ENCODE data around the gene TNFRSF25. TPM values are rescaled to one million over a fixed set of nuclear protein-coding genes. Genes with fewer than 3 reads are reported as not detected.

The TNFRSF25 gene
- total and polyA plus RNA-seq, 10 of the 15 experiments (the other 5 are each of a cell fraction or from before 2014, with no cell fraction given), result 0.23 to 8.6 (median 0.46) TPM; not detected in 5

DNA sequence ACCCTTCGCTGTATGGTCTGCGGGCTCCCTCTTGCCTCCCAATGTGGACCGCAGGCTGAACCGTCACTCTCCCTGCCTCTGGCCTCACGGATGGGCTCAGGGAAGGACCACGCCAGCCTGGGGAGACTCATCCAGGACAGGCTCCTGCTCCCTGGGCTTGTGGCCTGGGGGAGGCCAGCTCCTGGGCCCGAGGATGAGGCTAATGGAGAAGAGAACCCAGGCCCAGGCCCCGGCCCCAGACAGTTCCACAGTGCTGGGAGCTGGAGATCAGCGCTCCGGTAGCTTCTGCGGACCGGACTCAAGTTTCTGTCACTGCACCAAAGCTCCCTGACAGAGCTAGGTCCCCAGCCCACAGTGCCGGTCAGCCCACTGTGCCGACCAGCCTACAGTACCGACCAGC, 38.9 kb upstream of the TNFRSF25 start:
- Histone ChIP-seq H3K27ac (ENCODE audit: control insufficient read depth, insufficient read depth) (no peak overlapping the region), H3K27me3 (replicated peaks in 1 of 2; ENCODE audit: control insufficient read depth in 2 of 2, insufficient read depth in 2 of 2, low read length in 1 of 2) (no peaks in the 10 kb centered on the region; a peak in 2 of 4 replicates), H3K9ac (ENCODE audit: control insufficient read depth, insufficient read depth, low read length) (no peak overlapping the region), H3K9me3 (replicated peaks; ENCODE audit: control insufficient read depth, insufficient read depth, low read length) (no peaks in the 10 kb centered on the region), H4K20me1 (ENCODE audit: control insufficient read depth, insufficient read depth) (no peaks in the 10 kb centered on the region; the same call in 1 of the 2 replicates), H3K4me1 (ENCODE audit: control insufficient read depth, insufficient read depth, low read length) (no peaks in the 10 kb centered on the region), H3K36me3 (ENCODE audit: control insufficient read depth in 2 of 2, insufficient read depth in 2 of 2, low read length in 1 of 2) (no peaks in the 10 kb centered on the region), H3K79me2 (ENCODE audit: control insufficient read depth, insufficient read depth, low read length) (no peaks in the 10 kb centered on the region), H3K4me2 (ENCODE audit: control insufficient read depth, insufficient read depth) (no peak overlapping the region), H3K4me3 (no peak overlapping the region), H2AFZ (ENCODE audit: control insufficient read depth, low read depth, low read length) (no peak overlapping the region)
- no TSS peak for BruUV-seq (replicated peaks)
- FAIRE-seq (no peak), ATAC-seq (no peak), DNase-seq (ENCODE audit: low read depth, low spot score) (no peak)
- 56% methylated on average over 12 of the region's 15 CpGs for WGBS (ENCODE audit: insufficient coverage, insufficient replicate concordance, low lambda C conversion rate, missing lambda C conversion rate)
- in situ Hi-C loops (cut with MboI) (no loop called here), intact Hi-C loops (cut with micrococcal nuclease; ENCODE audit: unreplicated experiment) (no loop called here)
- CTCF ChIA-PET, result interaction anchor here (1.0 kb wide), 1 partner anchor 14 kb away, joined by 3 read pairs; no protein-coding TSS in a partner anchor
- POLR2A ChIA-PET, result no interaction called here
- RAD21 ChIA-PET (ENCODE audit: unreplicated experiment), result no interaction called here
- SMC1A ChIA-PET (ENCODE audit: uncharacterized antibody, unreplicated experiment), result no interaction called here
- TF ChIP-seq MYC (IDR thresholded peaks at IDR 0.05; ENCODE audit: insufficient read depth, insufficient read length, insufficient replicate concordance, low read length, severe bottlenecking), result no peak
- TF ChIP-seq RAD21 (IDR thresholded peaks at IDR 0.05; ENCODE audit: insufficient read depth, low read depth, low read length), result no peak
- TF ChIP-seq, protein P1, sequence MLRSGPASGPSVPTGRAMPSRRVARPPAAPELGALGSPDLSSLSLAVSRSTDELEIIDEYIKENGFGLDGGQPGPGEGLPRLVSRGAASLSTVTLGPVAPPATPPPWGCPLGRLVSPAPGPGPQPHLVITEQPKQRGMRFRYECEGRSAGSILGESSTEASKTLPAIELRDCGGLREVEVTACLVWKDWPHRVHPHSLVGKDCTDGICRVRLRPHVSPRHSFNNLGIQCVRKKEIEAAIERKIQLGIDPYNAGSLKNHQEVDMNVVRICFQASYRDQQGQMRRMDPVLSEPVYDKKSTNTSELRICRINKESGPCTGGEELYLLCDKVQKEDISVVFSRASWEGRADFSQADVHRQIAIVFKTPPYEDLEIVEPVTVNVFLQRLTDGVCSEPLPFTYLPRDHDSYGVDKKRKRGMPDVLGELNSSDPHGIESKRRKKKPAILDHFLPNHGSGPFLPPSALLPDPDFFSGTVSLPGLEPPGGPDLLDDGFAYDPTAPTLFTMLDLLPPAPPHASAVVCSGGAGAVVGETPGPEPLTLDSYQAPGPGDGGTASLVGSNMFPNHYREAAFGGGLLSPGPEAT (IDR thresholded peaks at IDR 0.05; ENCODE audit: low read depth), result no peak
- TF ChIP-seq, protein P2, sequence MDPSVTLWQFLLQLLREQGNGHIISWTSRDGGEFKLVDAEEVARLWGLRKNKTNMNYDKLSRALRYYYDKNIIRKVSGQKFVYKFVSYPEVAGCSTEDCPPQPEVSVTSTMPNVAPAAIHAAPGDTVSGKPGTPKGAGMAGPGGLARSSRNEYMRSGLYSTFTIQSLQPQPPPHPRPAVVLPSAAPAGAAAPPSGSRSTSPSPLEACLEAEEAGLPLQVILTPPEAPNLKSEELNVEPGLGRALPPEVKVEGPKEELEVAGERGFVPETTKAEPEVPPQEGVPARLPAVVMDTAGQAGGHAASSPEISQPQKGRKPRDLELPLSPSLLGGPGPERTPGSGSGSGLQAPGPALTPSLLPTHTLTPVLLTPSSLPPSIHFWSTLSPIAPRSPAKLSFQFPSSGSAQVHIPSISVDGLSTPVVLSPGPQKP (IDR thresholded peaks at IDR 0.05; ENCODE audit: low read depth, low read length), result no peak
- no peak for TF ChIP-seq CHD4 (IDR thresholded peaks at IDR 0.05)
- no peak for TF ChIP-seq IKZF2 (IDR thresholded peaks at IDR 0.05)
- TF ChIP-seq JUND (IDR thresholded peaks at IDR 0.05; ENCODE audit: low read depth, low read length), result no peak
- TF ChIP-seq SMC3 (IDR thresholded peaks at IDR 0.05; ENCODE audit: borderline replicate concordance, low read length), result no peak
- TF ChIP-seq, protein P3, sequence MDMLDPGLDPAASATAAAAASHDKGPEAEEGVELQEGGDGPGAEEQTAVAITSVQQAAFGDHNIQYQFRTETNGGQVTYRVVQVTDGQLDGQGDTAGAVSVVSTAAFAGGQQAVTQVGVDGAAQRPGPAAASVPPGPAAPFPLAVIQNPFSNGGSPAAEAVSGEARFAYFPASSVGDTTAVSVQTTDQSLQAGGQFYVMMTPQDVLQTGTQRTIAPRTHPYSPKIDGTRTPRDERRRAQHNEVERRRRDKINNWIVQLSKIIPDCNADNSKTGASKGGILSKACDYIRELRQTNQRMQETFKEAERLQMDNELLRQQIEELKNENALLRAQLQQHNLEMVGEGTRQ (IDR thresholded peaks at IDR 0.05; ENCODE audit: borderline replicate concordance, low read depth, low read length), result no peak
- TF ChIP-seq EZH2 (IDR thresholded peaks at IDR 0.05; ENCODE audit: borderline replicate concordance, control insufficient read depth, low read depth, low read length), result no peak
- no peak for TF ChIP-seq SMARCA5 (IDR thresholded peaks at IDR 0.05)
- no peak for TF ChIP-seq GABPA (IDR thresholded peaks at IDR 0.05; ENCODE audit: low read depth)
- no peak for TF ChIP-seq FOXK2 (IDR thresholded peaks at IDR 0.05)
- no peak for TF ChIP-seq NR2F1 (conservative IDR thresholded peaks at IDR 0.05)
- no peak for TF ChIP-seq ETV6 (conservative IDR thresholded peaks at IDR 0.05 in 1 of 2, IDR thresholded peaks at IDR 0.05 in 1 of 2; ENCODE audit: borderline replicate concordance in 1 of 2, low read depth in 1 of 2)
- TF ChIP-seq, protein P4, sequence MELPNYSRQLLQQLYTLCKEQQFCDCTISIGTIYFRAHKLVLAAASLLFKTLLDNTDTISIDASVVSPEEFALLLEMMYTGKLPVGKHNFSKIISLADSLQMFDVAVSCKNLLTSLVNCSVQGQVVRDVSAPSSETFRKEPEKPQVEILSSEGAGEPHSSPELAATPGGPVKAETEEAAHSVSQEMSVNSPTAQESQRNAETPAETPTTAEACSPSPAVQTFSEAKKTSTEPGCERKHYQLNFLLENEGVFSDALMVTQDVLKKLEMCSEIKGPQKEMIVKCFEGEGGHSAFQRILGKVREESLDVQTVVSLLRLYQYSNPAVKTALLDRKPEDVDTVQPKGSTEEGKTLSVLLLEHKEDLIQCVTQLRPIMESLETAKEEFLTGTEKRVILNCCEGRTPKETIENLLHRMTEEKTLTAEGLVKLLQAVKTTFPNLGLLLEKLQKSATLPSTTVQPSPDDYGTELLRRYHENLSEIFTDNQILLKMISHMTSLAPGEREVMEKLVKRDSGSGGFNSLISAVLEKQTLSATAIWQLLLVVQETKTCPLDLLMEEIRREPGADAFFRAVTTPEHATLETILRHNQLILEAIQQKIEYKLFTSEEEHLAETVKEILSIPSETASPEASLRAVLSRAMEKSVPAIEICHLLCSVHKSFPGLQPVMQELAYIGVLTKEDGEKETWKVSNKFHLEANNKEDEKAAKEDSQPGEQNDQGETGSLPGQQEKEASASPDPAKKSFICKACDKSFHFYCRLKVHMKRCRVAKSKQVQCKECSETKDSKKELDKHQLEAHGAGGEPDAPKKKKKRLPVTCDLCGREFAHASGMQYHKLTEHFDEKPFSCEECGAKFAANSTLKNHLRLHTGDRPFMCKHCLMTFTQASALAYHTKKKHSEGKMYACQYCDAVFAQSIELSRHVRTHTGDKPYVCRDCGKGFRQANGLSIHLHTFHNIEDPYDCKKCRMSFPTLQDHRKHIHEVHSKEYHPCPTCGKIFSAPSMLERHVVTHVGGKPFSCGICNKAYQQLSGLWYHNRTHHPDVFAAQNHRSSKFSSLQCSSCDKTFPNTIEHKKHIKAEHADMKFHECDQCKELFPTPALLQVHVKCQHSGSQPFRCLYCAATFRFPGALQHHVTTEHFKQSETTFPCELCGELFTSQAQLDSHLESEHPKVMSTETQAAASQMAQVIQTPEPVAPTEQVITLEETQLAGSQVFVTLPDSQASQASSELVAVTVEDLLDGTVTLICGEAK (IDR thresholded peaks at IDR 0.05; ENCODE audit: borderline replicate concordance), result no peak
- no peak for TF ChIP-seq CREB1 (IDR thresholded peaks at IDR 0.05; ENCODE audit: low read depth)
- no peak for TF ChIP-seq SREBF1 (IDR thresholded peaks at IDR 0.05; ENCODE audit: low read length)
